Breast epithelium (tissue), 4 donors: ENCODE measurements around the gene PRKN. TPM values are rescaled to one million over a fixed set of nuclear protein-coding genes. Genes with fewer than 3 reads are reported as not detected.

Experiments used
- DNase-seq, 2 donors: peaks; one replicate each; pipeline ENCODE4 v3.0.0-alpha.2; 2019; ENCODE audit warnings: low spot score in 2 of 2
- H3K27ac ChIP-seq, 2 donors: fragments of 200-600 bp; sonication (generic) in 1 of 2; one replicate each; pipeline ENCODE4 v1.5.1; 2016 to 2019; ENCODE audit warnings: mild to moderate bottlenecking in 1 of 2
- H3K27me3 ChIP-seq, 2 donors: fragments of 200-600 bp; sonication (generic) in 1 of 2; one replicate each; pipeline versions ENCODE4 v1.5.1 to v1.6.0; 2017 to 2019; ENCODE audit warnings: control low read depth in 1 of 2, mild to moderate bottlenecking in 1 of 2
- H3K36me3 ChIP-seq: fragments of 200-600 bp; one replicate; pipeline ENCODE4 v1.5.1; 2019
- H3K4me1 ChIP-seq, 2 donors: fragments of 200-600 bp; sonication (generic); one replicate each; pipeline ENCODE4 v1.5.1; 2016 to 2019; ENCODE audit warnings: control low read depth in 1 of 2
- H3K4me3 ChIP-seq, 3 donors: fragments of 200-600 bp; sonication (generic); 1 replicate in 2 of 3; 2 replicates in 1 of 3; pipeline ENCODE4 v1.5.1; 2016 to 2019; ENCODE audit warnings: mild to moderate bottlenecking in 3 of 3, moderate library complexity in 2 of 3
- H3K9me3 ChIP-seq, 2 donors: fragments of 200-600 bp; sonication (generic) in 1 of 2; one replicate each; pipeline ENCODE4 v1.5.1; 2016 to 2019; ENCODE audit warnings: control low read depth in 1 of 2
- CTCF ChIP-seq, 3 donors: fragments of 450-650 bp; IDR thresholded peaks; one replicate each; pipeline ENCODE4 v1.5.1; 2016 to 2017; ENCODE audit warnings: antibody characterized with exemption in 3 of 3, mild to moderate bottlenecking in 3 of 3, moderate library complexity in 3 of 3
- POLR2A ChIP-seq: fragments of 450-650 bp; IDR thresholded peaks from one replicate; pipeline ENCODE4 v1.6.1; 2016; ENCODE audit warnings: antibody characterized with exemption, mild to moderate bottlenecking, moderate library complexity
- POLR2AphosphoS5 ChIP-seq, 3 donors: sonication (generic); formaldehyde crosslinking; IDR thresholded peaks; one replicate each; pipeline ENCODE4 v1.6.1; 2017; ENCODE audit warnings: antibody characterized with exemption in 3 of 3
- intact Hi-C: fragments of 100-400 bp; cut with DNase I; formaldehyde crosslinking; loops from one replicate; pipeline ENCODE4 v1.15.1; 2023; ENCODE audit warnings: low total_unique reads
- total RNA-seq, 3 donors: library from RNA; depleted of rRNA; stranded (reverse); fragments of >200 nt; gene quantifications; one replicate each; pipeline ENCODE4 v1.1.0, GENCODE V29; 2016

PRKN gene
- total RNA-seq, 3 donors from 2014 or later = 7.2 to 19.0 (median 11.2) TPM

- no peaks in the 10 kb centered on the region for H3K9me3 ChIP-seq
- no peak for DNase-seq
- H3K4me1 ChIP-seq = no peaks in the 10 kb centered on the region
- H3K27ac ChIP-seq = no peak overlapping the region
- H3K4me3 ChIP-seq = no peak overlapping the region
- H3K27me3 ChIP-seq = no peaks in the 10 kb centered on the region
- no peak for TF ChIP-seq POLR2AphosphoS5 (IDR thresholded peaks at IDR 0.05)
- TF ChIP-seq CTCF (IDR thresholded peaks at IDR 0.05) = no peak
- no peak for TF ChIP-seq POLR2A
- intact Hi-C loops = no loop called here
- no peaks in the 10 kb centered on the region for H3K36me3 ChIP-seq
These were observed 766.5 kb downstream of the PRKN start for GRCh38 chr6:161961046-161961445.

GRCh38 chr6:161959072-161959471, 768.5 kb downstream of the PRKN start:
- intact Hi-C loops = no loop called here
- Histone ChIP-seq H3K27me3 (no peaks in the 10 kb centered on the region), H3K4me1 (no peaks in the 10 kb centered on the region), H3K36me3 (no peaks in the 10 kb centered on the region), H3K27ac (no peak overlapping the region), H3K9me3 (no peaks in the 10 kb centered on the region), H3K4me3 (no peak overlapping the region)
- DNase-seq = no peak
- TF ChIP-seq CTCF (IDR thresholded peaks at IDR 0.05) (no peak), POLR2A (no peak), POLR2AphosphoS5 (IDR thresholded peaks at IDR 0.05) (no peak)

- Histone ChIP-seq H3K36me3 (no peaks in the 10 kb centered on the region), H3K4me1 (no peaks in the 10 kb centered on the region), H3K9me3 (no peaks in the 10 kb centered on the region), H3K4me3 (no peak overlapping the region), H3K27me3 (no peaks in the 10 kb centered on the region), H3K27ac (no peak overlapping the region)
- DNase-seq = no peak
- no peak for TF ChIP-seq CTCF (IDR thresholded peaks at IDR 0.05)
- TF ChIP-seq POLR2AphosphoS5 (IDR thresholded peaks at IDR 0.05) = no peak
- TF ChIP-seq POLR2A = no peak
- intact Hi-C loops = no loop called here
These were observed 771.5 kb downstream of the PRKN start for GRCh38 chr6:161956082-161956481.

DNA sequence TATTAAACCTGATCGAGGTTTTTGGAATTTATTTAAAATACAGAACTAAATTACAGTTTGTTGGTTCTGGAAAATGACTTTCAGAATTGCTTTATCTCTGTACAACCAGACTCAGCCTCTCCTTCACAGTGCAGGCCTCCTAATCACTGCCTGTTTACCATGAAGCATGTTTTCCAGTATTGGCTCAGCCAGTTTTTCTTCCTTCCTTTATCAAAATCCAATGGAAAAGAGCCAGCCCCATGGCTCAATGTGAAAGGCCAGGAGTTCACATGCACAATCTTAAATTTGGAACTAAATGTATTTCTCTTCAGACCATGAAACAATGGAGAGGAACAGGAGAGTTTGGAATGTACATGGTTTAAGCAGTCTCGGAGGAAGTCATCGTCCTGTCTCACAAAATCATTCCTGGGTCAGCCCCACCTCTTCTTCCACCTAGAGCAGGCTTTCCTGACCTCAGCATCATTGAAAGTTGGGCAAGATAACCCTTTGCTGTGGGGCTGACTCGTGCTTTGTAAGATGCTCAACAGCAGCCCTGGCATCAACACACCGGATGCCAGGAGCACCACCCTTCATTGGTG, 772.8 kb downstream of the PRKN start:
- Histone ChIP-seq H3K27ac (no peak overlapping the region), H3K27me3 (no peaks in the 10 kb centered on the region), H3K4me3 (no peak overlapping the region), H3K4me1 (no peaks in the 10 kb centered on the region), H3K36me3 (no peaks in the 10 kb centered on the region), H3K9me3 (no peaks in the 10 kb centered on the region)
- TF ChIP-seq CTCF (IDR thresholded peaks at IDR 0.05) = no peak
- no peak for TF ChIP-seq POLR2AphosphoS5 (IDR thresholded peaks at IDR 0.05)
- TF ChIP-seq POLR2A = no peak
- no peak for DNase-seq
- intact Hi-C loops = loop anchor here (5.0 kb wide), 1 partner anchor 183 kb away; no protein-coding TSS in a partner anchor

DNA sequence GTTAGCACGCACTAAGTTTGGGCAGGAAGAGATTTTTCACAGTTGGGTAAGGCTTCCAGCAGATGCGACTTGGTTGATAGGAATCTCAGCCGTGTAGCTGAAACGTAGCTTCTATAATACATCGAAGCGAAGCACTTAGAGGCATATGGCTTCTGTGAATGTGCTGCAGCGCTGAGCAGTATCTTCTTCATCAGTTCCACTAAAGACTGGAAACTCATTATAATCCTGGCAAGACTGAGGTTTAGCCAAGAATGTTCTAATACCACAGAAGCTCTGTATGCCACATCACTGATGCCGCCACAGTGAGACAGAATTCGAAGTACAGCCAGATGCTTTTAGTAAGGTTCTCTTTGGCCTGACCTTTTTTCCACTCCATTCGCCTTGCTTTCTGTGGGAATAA, 773.5 kb downstream of the PRKN start:
- intact Hi-C loops = loop anchor here (5.0 kb wide), 1 partner anchor 183 kb away; no protein-coding TSS in a partner anchor
- no peaks in the 10 kb centered on the region for H3K27me3 ChIP-seq
- TF ChIP-seq POLR2A (no peak), POLR2AphosphoS5 (IDR thresholded peaks at IDR 0.05) (no peak), CTCF (IDR thresholded peaks at IDR 0.05) (no peak)
- no peak overlapping the region for H3K4me3 ChIP-seq
- no peaks in the 10 kb centered on the region for H3K9me3 ChIP-seq
- no peak for DNase-seq
- H3K4me1 ChIP-seq = no peaks in the 10 kb centered on the region
- no peak overlapping the region for H3K27ac ChIP-seq
- H3K36me3 ChIP-seq = no peaks in the 10 kb centered on the region
